Uterus (tissue), 2 donors: ENCODE results near the gene TRABD2B.

Experiments used
- CTCF ChIP-seq, 4 experiments: fragments of 200-600 bp in 2 of 4; fragments of 450-650 bp in 2 of 4; sonication (generic) in 2 of 4; IDR thresholded peaks; one replicate each; pipeline ENCODE4 v1.5.1; 2016 to 2019; ENCODE audit warnings: antibody characterized with exemption in 4 of 4, mild to moderate bottlenecking in 2 of 4, moderate library complexity in 1 of 4
- POLR2A ChIP-seq, 2 donors: fragments of 450-650 bp; IDR thresholded peaks; one replicate each; pipeline ENCODE4 v1.6.1; 2016; ENCODE audit warnings: antibody characterized with exemption in 2 of 2, mild to moderate bottlenecking in 1 of 2, moderate library complexity in 1 of 2

GRCh38 chr1:47711184-47711847 lies 285.9 kb downstream of the TRABD2B start:
- TF ChIP-seq CTCF (IDR thresholded peaks at IDR 0.05) = no peak
- TF ChIP-seq POLR2A (IDR thresholded peaks at IDR 0.05) = no peak
